ENCODE data around the gene RTL1. TPM values are rescaled to one million over a fixed set of nuclear protein-coding genes. Genes with fewer than 3 reads are reported as not detected.

Gene RTL1
- total RNA-seq, 1 experiment from 2014 or later: 0.24 TPM

DNA sequence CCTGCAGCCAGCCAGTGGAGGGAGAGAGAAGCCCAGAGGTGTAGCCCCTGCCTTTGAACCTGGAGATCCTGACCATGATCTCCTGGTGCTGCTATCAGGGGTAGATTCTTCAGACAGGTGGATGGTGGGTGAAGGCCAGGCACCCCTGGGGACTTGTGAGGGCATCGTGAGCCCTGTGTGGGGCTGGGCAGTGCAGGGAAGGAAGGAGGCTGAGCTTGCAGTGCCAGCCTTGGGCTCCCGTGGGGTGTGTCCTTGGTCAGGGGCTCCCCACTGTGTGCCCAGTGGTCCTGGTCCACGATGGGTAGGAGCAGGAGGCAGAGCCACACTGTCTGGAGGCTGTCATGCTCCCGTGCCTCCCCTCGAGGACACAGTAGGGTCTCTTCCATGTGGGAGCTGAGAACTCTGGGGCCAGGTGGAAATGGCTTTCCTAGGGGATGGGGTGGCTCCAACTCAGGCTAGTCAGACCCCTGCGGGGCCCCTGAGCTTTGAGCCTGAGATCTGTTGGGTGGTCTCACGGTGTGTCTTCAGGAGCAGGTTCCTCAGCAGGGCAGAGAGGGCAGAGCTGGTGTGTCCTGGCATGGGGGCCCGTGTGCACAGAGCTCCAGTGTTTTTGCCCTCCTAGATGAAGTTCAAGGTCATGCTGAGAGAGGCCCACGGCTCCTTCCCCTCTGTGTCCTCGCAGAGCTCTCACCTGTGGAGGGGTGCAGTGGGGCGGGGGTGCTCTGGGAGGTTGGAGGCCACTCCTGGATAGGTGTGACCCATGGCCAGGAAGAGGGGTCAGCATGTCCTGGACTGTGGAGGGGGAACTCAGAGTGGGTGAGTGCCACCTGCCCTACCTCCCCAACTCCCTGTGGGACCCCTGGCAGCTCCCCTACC, 25.0 kb downstream of the RTL1 start:
- no peaks in the 10 kb centered on the region for H3K4me1 Mint-ChIP-seq (ENCODE audit: low read depth, unreplicated experiment)
- TF ChIP-seq, protein P1, sequence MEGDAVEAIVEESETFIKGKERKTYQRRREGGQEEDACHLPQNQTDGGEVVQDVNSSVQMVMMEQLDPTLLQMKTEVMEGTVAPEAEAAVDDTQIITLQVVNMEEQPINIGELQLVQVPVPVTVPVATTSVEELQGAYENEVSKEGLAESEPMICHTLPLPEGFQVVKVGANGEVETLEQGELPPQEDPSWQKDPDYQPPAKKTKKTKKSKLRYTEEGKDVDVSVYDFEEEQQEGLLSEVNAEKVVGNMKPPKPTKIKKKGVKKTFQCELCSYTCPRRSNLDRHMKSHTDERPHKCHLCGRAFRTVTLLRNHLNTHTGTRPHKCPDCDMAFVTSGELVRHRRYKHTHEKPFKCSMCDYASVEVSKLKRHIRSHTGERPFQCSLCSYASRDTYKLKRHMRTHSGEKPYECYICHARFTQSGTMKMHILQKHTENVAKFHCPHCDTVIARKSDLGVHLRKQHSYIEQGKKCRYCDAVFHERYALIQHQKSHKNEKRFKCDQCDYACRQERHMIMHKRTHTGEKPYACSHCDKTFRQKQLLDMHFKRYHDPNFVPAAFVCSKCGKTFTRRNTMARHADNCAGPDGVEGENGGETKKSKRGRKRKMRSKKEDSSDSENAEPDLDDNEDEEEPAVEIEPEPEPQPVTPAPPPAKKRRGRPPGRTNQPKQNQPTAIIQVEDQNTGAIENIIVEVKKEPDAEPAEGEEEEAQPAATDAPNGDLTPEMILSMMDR (IDR thresholded peaks at IDR 0.05; ENCODE audit: unreplicated experiment): no peak
- no peaks in the 10 kb centered on the region for H3K27me3 Mint-ChIP-seq (ENCODE audit: unreplicated experiment)
- DNase-seq: no peak
- H3K36me3 Mint-ChIP-seq (ENCODE audit: insufficient read depth, unreplicated experiment): peaks cover 5% of the 10 kb centered on the region
- intact Hi-C loops (cut with micrococcal nuclease; ENCODE audit: unreplicated experiment): no loop called here
- CTCF ChIA-PET: interaction anchor here (0.6 to 0.7 kb wide), 2 partner anchors 21 to 589 kb away, joined by 3 to 4 read pairs; no protein-coding TSS in a partner anchor
- no peak overlapping the region for H3K4me3 Mint-ChIP-seq (ENCODE audit: low read depth, unreplicated experiment)
- no peak overlapping the region for H3K27ac Mint-ChIP-seq (ENCODE audit: unreplicated experiment)
- peaks cover 6% of the 10 kb centered on the region for H3K9me3 Mint-ChIP-seq (ENCODE audit: low read depth, unreplicated experiment)
- no TSS peak for BruUV-seq (replicated peaks)

GRCh38 chr14:100875861-100876590, 27.5 kb downstream of the RTL1 start:
- Mint-ChIP-seq H3K4me1 (ENCODE audit: low read depth, unreplicated experiment) (peaks cover 17% of the 10 kb centered on the region), H3K9me3 (ENCODE audit: low read depth, unreplicated experiment) (peaks cover 6% of the 10 kb centered on the region), H3K27ac (ENCODE audit: unreplicated experiment) (no peak overlapping the region), H3K36me3 (ENCODE audit: insufficient read depth, unreplicated experiment) (peaks cover 5% of the 10 kb centered on the region), H3K27me3 (ENCODE audit: unreplicated experiment) (no peaks in the 10 kb centered on the region), H3K4me3 (ENCODE audit: low read depth, unreplicated experiment) (no peak overlapping the region)
- no TSS peak for BruUV-seq (replicated peaks)
- TF ChIP-seq, protein P1 (IDR thresholded peaks at IDR 0.05; ENCODE audit: unreplicated experiment): no peak
- CTCF ChIA-PET: no interaction called here
- DNase-seq: no peak
- intact Hi-C loops (cut with micrococcal nuclease; ENCODE audit: unreplicated experiment): no loop called here

- intact Hi-C loops (cut with micrococcal nuclease; ENCODE audit: unreplicated experiment): no loop called here
- Mint-ChIP-seq H3K4me1 (ENCODE audit: low read depth, unreplicated experiment) (peaks cover 17% of the 10 kb centered on the region), H3K9me3 (ENCODE audit: low read depth, unreplicated experiment) (peaks cover 6% of the 10 kb centered on the region), H3K27ac (ENCODE audit: unreplicated experiment) (no peak overlapping the region), H3K27me3 (ENCODE audit: unreplicated experiment) (no peaks in the 10 kb centered on the region), H3K4me3 (ENCODE audit: low read depth, unreplicated experiment) (no peak overlapping the region), H3K36me3 (ENCODE audit: insufficient read depth, unreplicated experiment) (peaks cover under 1% of the 10 kb centered on the region)
- CTCF ChIA-PET: no interaction called here
- no TSS peak for BruUV-seq (replicated peaks)
- DNase-seq: no peak
- TF ChIP-seq, protein P1 (IDR thresholded peaks at IDR 0.05; ENCODE audit: unreplicated experiment): no peak
These were observed 28.4 kb downstream of the RTL1 start for GRCh38 chr14:100875126-100875525.

DNA sequence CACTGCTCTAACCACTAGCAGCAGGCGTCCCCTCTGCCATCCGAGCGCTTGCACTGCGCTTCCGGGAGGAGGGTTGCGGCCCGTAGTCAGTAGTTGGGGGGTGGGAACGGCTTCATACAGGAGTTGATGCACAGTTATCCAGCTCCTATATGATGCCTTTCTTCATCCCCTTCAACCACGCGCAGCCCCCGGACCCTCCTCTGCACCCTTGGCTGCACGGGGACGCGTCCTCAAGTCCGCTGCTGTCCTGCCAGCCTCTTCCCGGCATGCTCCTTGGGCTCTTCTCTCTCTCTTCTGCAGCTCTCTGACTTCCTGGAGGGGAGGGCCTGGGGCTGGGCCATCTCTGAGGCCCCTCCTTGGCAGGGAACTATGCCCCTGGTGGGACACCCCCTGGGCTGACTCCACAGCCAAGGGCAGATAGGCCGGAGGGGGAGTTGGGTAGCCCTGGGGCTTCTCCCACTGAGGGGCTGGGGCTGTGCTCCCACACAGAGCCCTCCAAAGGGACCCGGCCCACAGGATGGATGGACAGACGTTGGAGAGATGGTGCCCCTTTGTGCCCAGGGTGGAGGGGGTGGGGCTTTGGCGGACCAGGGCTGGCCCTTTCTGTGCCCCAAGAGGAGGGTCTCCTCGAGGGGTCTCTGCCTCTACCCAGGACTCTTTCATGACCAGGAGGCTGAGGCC, 29.0 kb downstream of the RTL1 start:
- H3K27ac Mint-ChIP-seq (ENCODE audit: unreplicated experiment): no peak overlapping the region
- DNase-seq: no peak
- no TSS peak for BruUV-seq (replicated peaks)

More for the DNA sequence above, 29.0 kb downstream of the RTL1 start:
- H3K4me1 Mint-ChIP-seq (ENCODE audit: low read depth, unreplicated experiment): peaks cover 17% of the 10 kb centered on the region
- peaks cover 6% of the 10 kb centered on the region for H3K9me3 Mint-ChIP-seq (ENCODE audit: low read depth, unreplicated experiment)
- TF ChIP-seq, protein P1 (IDR thresholded peaks at IDR 0.05; ENCODE audit: unreplicated experiment): no peak
- intact Hi-C loops (cut with micrococcal nuclease; ENCODE audit: unreplicated experiment): no loop called here
- H3K27me3 Mint-ChIP-seq (ENCODE audit: unreplicated experiment): no peaks in the 10 kb centered on the region
- no peak overlapping the region for H3K4me3 Mint-ChIP-seq (ENCODE audit: low read depth, unreplicated experiment)
- CTCF ChIA-PET: no interaction called here
- no peaks in the 10 kb centered on the region for H3K36me3 Mint-ChIP-seq (ENCODE audit: insufficient read depth, unreplicated experiment)
